ENCODE measurements around the gene PIGR. TPM values are rescaled to one million over a fixed set of nuclear protein-coding genes. Genes with fewer than 3 reads are reported as not detected.

PIGR gene
- total and polyA plus RNA-seq, 9 of the 15 experiments (the other 6 are each of a cell fraction or from before 2014, with no cell fraction given) = 0.01 to 1.5 (median 0.03) TPM; not detected in 4

- TF ChIP-seq, protein P1, sequence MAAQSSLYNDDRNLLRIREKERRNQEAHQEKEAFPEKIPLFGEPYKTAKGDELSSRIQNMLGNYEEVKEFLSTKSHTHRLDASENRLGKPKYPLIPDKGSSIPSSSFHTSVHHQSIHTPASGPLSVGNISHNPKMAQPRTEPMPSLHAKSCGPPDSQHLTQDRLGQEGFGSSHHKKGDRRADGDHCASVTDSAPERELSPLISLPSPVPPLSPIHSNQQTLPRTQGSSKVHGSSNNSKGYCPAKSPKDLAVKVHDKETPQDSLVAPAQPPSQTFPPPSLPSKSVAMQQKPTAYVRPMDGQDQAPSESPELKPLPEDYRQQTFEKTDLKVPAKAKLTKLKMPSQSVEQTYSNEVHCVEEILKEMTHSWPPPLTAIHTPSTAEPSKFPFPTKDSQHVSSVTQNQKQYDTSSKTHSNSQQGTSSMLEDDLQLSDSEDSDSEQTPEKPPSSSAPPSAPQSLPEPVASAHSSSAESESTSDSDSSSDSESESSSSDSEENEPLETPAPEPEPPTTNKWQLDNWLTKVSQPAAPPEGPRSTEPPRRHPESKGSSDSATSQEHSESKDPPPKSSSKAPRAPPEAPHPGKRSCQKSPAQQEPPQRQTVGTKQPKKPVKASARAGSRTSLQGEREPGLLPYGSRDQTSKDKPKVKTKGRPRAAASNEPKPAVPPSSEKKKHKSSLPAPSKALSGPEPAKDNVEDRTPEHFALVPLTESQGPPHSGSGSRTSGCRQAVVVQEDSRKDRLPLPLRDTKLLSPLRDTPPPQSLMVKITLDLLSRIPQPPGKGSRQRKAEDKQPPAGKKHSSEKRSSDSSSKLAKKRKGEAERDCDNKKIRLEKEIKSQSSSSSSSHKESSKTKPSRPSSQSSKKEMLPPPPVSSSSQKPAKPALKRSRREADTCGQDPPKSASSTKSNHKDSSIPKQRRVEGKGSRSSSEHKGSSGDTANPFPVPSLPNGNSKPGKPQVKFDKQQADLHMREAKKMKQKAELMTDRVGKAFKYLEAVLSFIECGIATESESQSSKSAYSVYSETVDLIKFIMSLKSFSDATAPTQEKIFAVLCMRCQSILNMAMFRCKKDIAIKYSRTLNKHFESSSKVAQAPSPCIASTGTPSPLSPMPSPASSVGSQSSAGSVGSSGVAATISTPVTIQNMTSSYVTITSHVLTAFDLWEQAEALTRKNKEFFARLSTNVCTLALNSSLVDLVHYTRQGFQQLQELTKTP (IDR thresholded peaks at IDR 0.05; ENCODE audit: low read depth in 1 of 2, partially characterized antibody in 2 of 2) = no peak
- no peak for TF ChIP-seq GATAD2B (IDR thresholded peaks at IDR 0.05; ENCODE audit: borderline replicate concordance)
- no peak for TF ChIP-seq TCFL5 (CRISPR knock-in tag; conservative IDR thresholded peaks at IDR 0.05)
- no peak for TF ChIP-seq TRIM28 (IDR thresholded peaks at IDR 0.05)
- TF ChIP-seq, protein P2, sequence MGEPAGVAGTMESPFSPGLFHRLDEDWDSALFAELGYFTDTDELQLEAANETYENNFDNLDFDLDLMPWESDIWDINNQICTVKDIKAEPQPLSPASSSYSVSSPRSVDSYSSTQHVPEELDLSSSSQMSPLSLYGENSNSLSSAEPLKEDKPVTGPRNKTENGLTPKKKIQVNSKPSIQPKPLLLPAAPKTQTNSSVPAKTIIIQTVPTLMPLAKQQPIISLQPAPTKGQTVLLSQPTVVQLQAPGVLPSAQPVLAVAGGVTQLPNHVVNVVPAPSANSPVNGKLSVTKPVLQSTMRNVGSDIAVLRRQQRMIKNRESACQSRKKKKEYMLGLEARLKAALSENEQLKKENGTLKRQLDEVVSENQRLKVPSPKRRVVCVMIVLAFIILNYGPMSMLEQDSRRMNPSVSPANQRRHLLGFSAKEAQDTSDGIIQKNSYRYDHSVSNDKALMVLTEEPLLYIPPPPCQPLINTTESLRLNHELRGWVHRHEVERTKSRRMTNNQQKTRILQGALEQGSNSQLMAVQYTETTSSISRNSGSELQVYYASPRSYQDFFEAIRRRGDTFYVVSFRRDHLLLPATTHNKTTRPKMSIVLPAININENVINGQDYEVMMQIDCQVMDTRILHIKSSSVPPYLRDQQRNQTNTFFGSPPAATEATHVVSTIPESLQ (CRISPR knock-in tag; IDR thresholded peaks at IDR 0.05) = no peak
- no peak for TF ChIP-seq MAFF (IDR thresholded peaks at IDR 0.05; ENCODE audit: low read length)
- TF ChIP-seq, protein P3, sequence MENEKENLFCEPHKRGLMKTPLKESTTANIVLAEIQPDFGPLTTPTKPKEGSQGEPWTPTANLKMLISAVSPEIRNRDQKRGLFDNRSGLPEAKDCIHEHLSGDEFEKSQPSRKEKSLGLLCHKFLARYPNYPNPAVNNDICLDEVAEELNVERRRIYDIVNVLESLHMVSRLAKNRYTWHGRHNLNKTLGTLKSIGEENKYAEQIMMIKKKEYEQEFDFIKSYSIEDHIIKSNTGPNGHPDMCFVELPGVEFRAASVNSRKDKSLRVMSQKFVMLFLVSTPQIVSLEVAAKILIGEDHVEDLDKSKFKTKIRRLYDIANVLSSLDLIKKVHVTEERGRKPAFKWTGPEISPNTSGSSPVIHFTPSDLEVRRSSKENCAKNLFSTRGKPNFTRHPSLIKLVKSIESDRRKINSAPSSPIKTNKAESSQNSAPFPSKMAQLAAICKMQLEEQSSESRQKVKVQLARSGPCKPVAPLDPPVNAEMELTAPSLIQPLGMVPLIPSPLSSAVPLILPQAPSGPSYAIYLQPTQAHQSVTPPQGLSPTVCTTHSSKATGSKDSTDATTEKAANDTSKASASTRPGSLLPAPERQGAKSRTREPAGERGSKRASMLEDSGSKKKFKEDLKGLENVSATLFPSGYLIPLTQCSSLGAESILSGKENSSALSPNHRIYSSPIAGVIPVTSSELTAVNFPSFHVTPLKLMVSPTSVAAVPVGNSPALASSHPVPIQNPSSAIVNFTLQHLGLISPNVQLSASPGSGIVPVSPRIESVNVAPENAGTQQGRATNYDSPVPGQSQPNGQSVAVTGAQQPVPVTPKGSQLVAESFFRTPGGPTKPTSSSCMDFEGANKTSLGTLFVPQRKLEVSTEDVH (IDR thresholded peaks at IDR 0.05; ENCODE audit: low read depth, partially characterized antibody) = no peak
- TF ChIP-seq, protein P4, sequence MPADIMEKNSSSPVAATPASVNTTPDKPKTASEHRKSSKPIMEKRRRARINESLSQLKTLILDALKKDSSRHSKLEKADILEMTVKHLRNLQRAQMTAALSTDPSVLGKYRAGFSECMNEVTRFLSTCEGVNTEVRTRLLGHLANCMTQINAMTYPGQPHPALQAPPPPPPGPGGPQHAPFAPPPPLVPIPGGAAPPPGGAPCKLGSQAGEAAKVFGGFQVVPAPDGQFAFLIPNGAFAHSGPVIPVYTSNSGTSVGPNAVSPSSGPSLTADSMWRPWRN (IDR thresholded peaks at IDR 0.05; ENCODE audit: low read depth) = no peak
Observed at GRCh38 chr1:206972728-206973127, 26.5 kb upstream of the PIGR start (continued).
